Measurements from ENCODE around the gene PDE7B. TPM values are rescaled to one million over a fixed set of nuclear protein-coding genes. Genes with fewer than 3 reads are reported as not detected.

Gene PDE7B
- total RNA-seq, 2 experiments from 2014 or later = 0.58 to 0.68 TPM

- POLR2A ChIA-PET = interaction anchor here (0.6 kb wide), 1 partner anchor 771 kb away, joined by 3 read pairs; no protein-coding TSS in a partner anchor
- CTCF ChIA-PET = no interaction called here
- Mint-ChIP-seq H3K4me1 (ENCODE audit: low read depth) (peaks cover 20% of the 10 kb centered on the region), H3K9me3 (no peaks in the 10 kb centered on the region), H3K27ac (no peak overlapping the region), H3K4me3 (no peak overlapping the region), H3K36me3 (ENCODE audit: low read depth) (no peaks in the 10 kb centered on the region), H3K27me3 (no peaks in the 10 kb centered on the region)
- DNase-seq = no peak
- TF ChIP-seq CTCF (IDR thresholded peaks at IDR 0.05) = no peak
- intact Hi-C loops (cut with micrococcal nuclease) = loop anchor here (10.0 kb wide), 1 partner anchor 189 kb away; no protein-coding TSS in a partner anchor
- ATAC-seq = no peak
These were observed 184.5 kb downstream of the PDE7B start for GRCh38 chr6:136036071-136036380.

- intact Hi-C loops (cut with micrococcal nuclease) = loop anchor here (10.0 kb wide), 1 partner anchor 188 kb away; no protein-coding TSS in a partner anchor
- Mint-ChIP-seq H3K4me3 (no peak overlapping the region), H3K9me3 (no peaks in the 10 kb centered on the region), H3K36me3 (ENCODE audit: low read depth) (no peaks in the 10 kb centered on the region), H3K27ac (no peak overlapping the region), H3K27me3 (peaks cover 4% of the 10 kb centered on the region), H3K4me1 (ENCODE audit: low read depth) (peaks cover 20% of the 10 kb centered on the region)
- ChIA-PET CTCF (no interaction called here), POLR2A (interaction anchor here (0.6 kb wide), 1 partner anchor 772 kb away, joined by 3 read pairs; no protein-coding TSS in a partner anchor)
- ATAC-seq (no peak), DNase-seq (no peak)
- TF ChIP-seq CTCF (IDR thresholded peaks at IDR 0.05) = no peak
These were observed 185.1 kb downstream of the PDE7B start for GRCh38 chr6:136036601-136037000.

GRCh38 chr6:136037242-136037875, 185.9 kb downstream of the PDE7B start:
- Mint-ChIP-seq H3K36me3 (ENCODE audit: low read depth) (no peaks in the 10 kb centered on the region), H3K27me3 (peaks cover 4% of the 10 kb centered on the region), H3K4me3 (peak overlapping the region; percentile 44), H3K27ac (peak overlapping the region; percentile 18), H3K4me1 (ENCODE audit: low read depth) (peaks cover 19% of the 10 kb centered on the region), H3K9me3 (no peaks in the 10 kb centered on the region)
- CTCF ChIA-PET = interaction anchor here (0.8 to 1.3 kb wide), 4 partner anchors 12 to 280 kb away, joined by 3 to 5 read pairs (median 3); no protein-coding TSS in a partner anchor
- POLR2A ChIA-PET = no interaction called here
- ATAC-seq (peak; percentile 100), DNase-seq (peak; percentile 84)
- intact Hi-C loops (cut with micrococcal nuclease) = loop anchor here (10.0 kb wide), 1 partner anchor 187 kb away; no protein-coding TSS in a partner anchor
- no peak for TF ChIP-seq CTCF (IDR thresholded peaks at IDR 0.05)

- H3K4me1 Mint-ChIP-seq (ENCODE audit: low read depth) = peaks cover 15% of the 10 kb centered on the region
- no peaks in the 10 kb centered on the region for H3K9me3 Mint-ChIP-seq
- intact Hi-C loops (cut with micrococcal nuclease) = loop anchor here (10.0 kb wide), 1 partner anchor 187 kb away; no protein-coding TSS in a partner anchor
- ChIA-PET CTCF (interaction anchor here (0.8 to 1.3 kb wide), 4 partner anchors 12 to 279 kb away, joined by 3 to 5 read pairs (median 3); no protein-coding TSS in a partner anchor), POLR2A (no interaction called here)
- no peak for DNase-seq
- peaks cover 4% of the 10 kb centered on the region for H3K27me3 Mint-ChIP-seq
- TF ChIP-seq CTCF (IDR thresholded peaks at IDR 0.05) = no peak
- no peaks in the 10 kb centered on the region for H3K36me3 Mint-ChIP-seq (ENCODE audit: low read depth)
- ATAC-seq = peak; percentile 13
- H3K4me3 Mint-ChIP-seq = peak overlapping the region; percentile 44
- H3K27ac Mint-ChIP-seq = peak overlapping the region; percentile 18
These were observed 186.5 kb downstream of the PDE7B start for GRCh38 chr6:136037876-136038460.

GRCh38 chr6:136038531-136038930, 187.0 kb downstream of the PDE7B start:
- peaks cover 15% of the 10 kb centered on the region for H3K4me1 Mint-ChIP-seq (ENCODE audit: low read depth)
- H3K9me3 Mint-ChIP-seq = no peaks in the 10 kb centered on the region
- H3K4me3 Mint-ChIP-seq = no peak overlapping the region
- ChIA-PET CTCF (interaction anchor here (0.9 kb wide), 1 partner anchor 13 kb away, joined by 3 read pairs; no protein-coding TSS in a partner anchor), POLR2A (no interaction called here)
- peaks cover 5% of the 10 kb centered on the region for H3K27me3 Mint-ChIP-seq
- no peaks in the 10 kb centered on the region for H3K36me3 Mint-ChIP-seq (ENCODE audit: low read depth)
- ATAC-seq = no peak
- H3K27ac Mint-ChIP-seq = no peak overlapping the region
- TF ChIP-seq CTCF (IDR thresholded peaks at IDR 0.05) = no peak
- no peak for DNase-seq
- intact Hi-C loops (cut with micrococcal nuclease) = loop anchor here (10.0 kb wide), 1 partner anchor 186 kb away; no protein-coding TSS in a partner anchor
